HS-5 (cell line): ENCODE measurements around the gene ZNF254.
"Not testable (repeated sequence)": the region's sequence is repeated elsewhere in the genome, so short reads cannot be mapped to it uniquely, and the experiment has no call there.

Experiments used
- DNase-seq: peaks from one replicate; pipeline ENCODE4 v3.0.0-alpha.2; 2012; ENCODE audit warnings: low read depth

Gene ZNF254

DNA sequence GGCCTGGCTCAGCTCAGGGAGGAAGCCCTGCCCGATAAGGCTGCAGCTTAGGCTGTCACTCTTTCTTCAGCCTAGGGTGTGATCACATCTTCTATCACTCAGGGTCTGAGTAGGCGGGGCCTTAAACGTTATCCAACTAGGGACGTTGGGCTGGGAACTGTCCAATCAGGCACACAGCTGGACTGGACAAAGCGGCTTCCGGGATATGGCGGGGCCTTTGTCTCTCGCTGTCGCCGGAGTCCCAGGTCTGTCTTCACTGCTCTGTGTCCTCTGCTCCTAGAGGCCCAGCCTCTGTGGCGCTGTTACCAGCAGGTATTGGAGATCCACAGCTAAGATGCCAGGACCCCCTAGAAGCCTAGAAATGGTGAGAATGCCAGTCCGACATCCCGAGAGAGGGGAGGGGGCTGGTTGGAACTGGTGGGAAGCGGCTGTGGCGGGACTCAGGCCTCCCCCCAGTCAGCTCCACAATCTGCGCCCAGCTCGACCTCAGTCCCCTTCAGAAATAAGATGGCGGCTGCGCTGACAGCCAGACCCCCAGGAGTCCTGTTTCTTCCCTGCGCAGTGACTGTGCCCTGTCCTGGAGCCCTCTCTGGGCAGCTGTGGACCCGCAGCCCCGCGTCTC, at the start of gene ZNF254:
TSS of gene ZNF254 (plus strand) at position 214 of the 622 bp plus-strand sequence. CDS start at position 335, 121 bp downstream.
- DNase-seq: peak; percentile 63

DNA sequence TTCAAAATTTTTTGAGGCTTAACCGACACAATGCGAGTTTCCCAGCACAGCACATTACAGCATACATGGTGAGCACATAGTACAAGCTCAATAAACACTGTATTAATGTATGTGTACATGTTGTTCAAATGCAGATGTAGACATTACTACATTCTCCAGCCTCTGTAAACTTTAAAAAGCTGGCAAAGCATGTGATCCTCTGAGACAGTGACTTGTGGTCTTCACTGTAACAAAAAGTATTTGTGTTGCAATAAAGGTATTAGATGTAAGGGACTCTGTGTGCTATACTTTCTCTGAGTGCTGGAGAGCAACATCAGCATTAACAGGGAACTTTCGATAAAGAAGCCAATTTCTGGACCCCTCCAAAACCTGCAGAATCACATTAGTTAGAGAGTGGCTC, 46.4 kb upstream of the ZNF254 start:
- DNase-seq: no peak

DNA sequence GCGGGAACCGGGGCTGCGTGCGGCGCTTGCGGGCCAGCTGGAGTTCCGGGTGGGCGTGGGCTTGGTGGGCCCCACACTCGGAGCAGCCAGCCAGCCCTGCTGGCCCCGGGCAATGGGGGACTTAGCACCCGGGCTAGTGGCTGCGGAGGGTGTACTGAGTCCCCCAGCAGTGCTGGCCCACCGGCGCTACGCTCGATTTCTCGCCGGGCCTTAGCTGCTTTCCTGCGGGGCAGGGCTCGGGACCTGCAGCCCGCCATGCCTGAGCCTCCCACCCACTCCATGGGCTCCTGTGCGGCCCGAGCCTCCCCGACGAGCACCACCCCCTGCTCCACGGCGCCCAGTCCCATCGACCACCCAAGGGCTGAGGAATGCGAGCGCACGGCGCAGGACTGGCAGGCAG, 45.7 kb upstream of the ZNF254 start:
- not testable (repeated sequence) for DNase-seq

DNA sequence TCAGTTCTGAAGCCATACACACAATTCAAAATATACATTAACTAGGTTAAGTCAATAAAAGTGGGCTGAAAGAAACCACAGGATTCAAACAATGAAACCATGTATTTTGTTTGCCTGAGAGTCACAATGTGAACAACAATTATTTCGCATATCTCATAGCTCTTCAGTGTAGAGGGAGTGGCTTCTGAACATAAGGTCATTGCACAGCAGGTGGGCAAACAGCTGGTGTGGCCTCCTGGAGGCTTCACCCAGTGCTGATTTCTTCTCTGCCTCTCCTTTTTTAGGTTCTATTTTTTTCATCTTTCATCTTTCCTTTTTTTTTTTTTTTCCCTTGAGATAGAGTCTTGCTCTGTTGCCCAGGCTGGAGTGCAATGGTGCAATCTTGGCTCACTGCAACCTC, 40.4 kb upstream of the ZNF254 start:
- DNase-seq: no peak

DNA sequence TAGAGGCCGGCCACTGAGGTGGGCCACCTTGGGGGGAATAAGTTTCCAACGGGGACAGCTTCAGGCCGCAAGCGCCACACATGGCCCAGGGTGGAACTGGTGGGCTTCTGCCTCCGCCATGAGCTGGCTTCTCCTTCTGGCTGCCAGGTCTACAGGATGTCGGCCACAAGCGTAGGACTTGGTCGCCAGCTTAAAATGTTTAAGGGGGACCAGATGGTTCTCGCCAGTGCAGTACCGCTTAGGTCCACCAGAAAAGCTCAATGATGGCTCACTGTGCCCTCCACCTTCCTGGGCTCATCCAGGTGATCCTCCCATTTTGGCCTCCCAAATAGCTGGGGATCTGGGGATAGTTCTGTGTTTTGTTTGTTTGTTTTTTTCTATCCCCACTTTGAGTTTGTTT, 38.7 kb upstream of the ZNF254 start:
- no peak for DNase-seq

DNA sequence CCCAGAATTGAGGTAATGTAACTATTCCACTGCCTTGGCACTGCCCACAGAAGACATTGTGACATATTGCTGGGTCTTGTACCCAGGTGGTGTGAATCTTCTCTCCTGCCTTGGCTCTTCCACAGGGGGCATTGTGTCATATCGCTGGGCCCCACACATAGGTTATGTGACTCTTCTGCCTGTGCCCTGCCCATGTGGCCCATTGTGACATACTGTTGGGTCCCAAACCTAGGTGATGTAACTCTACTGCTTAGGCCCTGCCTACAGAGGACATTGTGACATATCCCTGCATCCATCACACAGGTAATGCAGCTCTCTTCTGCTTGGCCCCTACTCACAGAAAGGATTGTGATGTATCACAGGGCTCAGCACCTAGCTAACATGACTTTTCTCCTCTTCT, 37.5 kb upstream of the ZNF254 start:
- DNase-seq: no peak

DNA sequence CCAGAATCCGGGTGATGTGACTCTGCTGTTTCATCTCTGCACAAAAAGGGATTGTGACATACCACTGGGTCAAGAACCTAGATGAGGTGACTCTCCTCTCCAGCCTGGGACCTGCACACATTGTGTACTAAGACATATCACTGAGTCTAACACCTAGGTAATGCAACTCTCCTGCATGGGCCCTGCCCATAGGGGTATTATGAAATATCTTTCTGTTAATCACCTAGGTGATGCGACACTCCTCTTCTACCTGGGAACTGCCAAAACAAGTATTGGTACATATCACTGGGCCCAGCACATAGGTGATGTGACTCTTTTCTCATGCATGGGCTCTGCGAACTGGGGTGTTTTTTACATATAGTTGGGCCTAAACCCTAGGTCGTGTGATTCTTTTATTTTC, 35.5 kb upstream of the ZNF254 start:
- no peak for DNase-seq

DNA sequence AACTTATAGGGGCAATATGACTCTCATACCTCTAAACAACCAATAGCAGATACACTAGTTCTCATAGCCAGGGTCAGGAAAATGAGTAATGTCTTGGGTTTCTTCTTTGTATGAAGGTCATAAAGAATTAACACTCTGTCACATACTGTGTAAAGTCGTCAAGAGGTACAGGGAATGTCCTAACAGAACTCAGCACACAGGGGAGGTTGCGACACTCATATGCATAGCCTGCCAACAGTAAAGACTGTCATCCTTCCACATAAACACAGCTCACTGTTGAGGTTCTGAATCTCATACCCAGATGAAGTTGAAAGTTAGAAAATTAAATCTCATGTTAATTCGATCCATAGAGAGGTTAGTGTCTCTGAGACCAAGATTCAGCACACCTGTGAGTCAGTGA, 34.2 kb upstream of the ZNF254 start:
- DNase-seq: no peak

DNA sequence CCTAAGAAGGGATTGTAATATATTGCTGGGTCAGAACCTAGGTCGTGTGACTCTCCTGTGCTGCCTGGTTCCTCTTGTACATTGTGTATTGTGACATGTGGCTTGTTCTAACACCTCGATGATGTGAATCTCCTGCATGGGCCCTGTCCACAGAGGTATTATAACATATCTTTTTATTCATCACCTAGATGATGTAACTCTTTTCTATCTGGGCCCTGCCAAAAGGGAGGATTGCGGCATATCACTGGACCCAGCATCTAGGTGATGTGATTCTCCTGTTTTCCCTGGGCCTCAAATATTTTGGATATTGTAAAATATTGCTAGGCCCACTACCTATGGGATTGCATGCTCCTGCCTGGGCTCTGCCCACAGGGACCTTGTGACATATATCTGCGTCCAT, 33.4 kb upstream of the ZNF254 start:
- no peak for DNase-seq

DNA sequence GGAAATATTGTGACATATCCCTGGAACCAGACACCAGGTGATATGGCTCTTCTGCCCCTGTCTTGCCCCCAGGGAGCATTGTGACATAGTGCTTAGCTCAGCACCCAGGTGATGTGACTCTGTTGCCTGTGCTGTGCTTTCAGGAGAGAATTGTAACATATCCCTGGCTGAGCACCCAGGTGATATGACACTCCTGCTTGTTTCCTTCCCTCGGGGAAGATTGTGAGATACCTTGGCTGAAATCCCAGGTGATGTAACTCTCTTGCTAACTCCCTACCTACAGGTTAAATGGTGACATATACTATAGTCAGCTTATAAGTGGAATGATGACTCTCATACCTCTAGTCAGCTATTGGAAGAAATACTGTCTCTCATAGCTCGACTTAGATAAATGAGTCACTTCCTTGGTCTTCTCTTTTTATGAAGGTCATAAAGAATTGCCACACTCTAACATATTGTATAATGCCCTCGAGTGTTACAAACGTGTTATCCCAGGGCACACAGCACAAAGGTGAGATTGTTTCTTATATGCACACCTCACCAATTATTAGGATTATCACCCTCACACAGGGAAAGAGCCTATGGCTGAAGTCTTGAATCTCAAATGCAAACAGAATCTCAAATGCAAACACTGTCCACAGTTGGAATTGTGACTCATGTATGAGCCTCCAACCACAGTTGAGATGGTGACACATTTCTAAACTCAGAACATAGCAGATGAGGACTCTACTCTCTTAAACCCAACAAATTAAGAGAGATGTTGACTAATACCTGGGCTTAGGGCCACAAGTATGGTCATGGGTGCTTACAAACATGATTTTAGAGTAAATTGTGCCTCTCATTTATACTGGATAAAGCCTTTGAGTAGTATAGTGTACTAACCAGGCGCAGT, 32.7 kb upstream of the ZNF254 start:
- DNase-seq: peak; percentile 84

DNA sequence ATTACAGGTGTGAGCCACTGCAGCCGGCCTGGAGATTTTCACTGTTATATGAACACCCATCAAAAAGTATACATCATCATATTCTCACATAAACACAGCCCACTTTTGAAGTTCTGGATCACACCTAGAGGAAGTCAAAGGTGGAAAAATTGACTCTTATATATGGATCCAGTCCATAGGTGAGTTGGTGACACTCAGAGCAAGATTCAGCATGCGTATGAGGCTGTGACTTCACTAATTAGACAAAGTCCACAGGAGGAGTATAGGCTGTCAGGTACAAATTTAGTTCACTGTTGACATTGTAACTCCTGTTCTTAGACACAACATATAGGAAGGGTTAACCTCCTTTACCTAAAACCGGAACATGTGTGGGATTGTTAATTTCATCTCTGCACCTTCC, 31.4 kb upstream of the ZNF254 start:
- no peak for DNase-seq

DNA sequence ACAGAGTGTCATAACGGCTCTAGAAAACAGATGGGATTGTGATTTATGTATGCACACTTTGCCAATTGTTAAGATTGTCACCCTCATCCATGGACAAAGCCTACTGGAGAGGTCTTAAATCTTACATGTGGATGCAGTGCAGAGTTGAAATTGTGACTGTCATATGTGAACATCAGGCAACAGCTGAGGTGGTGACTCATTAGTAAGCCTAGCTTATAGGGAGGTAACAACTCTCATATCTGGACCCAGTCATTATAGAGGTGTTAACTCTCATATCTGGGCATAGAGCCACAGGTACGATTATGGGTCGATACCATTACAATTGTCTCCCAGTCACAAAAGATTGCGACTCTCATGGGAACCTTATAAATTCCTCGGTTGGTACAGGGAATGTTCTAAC, 29.8 kb upstream of the ZNF254 start:
- DNase-seq: no peak

DNA sequence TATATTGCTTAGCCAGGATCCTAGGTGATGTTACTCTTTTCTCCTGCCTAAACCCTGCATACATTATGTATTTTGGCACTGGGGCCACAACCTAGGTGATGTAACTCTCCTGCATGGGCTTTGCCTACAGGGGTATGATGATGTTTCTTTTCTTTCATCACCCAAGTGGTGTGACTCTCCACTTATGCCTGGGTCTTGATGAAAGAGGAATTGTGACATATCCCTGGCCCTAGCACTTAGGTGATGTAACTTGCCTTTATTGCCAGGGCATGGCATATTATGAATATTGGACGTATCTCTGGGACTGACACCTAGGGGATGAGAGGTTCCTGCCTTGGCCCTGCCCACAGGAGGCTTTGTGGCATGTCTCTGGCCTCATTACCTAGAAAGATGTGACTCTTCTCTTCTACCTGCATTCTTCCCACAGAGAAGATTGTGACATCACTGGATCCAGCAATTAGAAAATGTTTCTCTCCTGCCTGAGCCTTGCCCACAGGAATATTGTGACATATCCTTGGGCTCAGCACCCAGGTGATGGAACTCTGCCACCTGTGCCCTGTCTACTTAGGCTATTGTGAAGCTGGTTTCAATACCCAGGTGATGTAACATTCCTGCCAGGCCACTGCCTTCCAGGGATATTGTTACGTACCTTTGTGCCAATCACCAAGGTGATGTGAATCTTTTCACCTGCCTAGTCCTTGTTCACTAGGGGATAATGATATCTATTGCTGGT, 27.3 kb upstream of the ZNF254 start:
- no peak for DNase-seq

DNA sequence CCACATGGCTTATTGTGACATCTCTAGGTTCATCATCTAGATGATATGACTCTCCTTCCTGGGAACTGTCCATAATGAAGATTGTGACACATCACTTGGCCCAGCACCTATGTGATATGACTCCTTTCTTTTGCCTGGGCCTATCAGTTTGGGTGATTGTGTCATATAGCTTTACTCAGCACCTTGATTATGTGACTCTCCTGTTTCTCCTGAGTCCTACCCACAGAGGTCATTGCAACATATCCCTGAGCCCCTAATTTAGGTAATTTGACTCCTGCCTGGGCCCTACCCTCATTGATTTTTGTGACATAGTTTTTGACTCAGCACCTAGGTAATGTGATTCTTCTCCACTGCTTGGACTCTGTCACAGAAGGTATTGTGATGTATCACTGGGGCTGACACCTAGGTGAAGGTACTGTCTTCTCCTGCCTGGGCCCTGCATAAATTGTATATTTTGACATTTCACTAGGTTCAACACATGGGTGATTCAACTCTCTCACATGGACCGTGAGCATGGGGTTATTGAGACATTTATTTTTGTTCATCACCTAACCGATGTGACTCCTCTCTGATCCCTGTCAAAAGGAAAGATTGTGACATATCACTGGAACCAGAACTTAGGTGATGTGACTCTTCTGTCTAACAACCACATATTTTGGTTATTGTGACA, 26.2 kb upstream of the ZNF254 start:
- no peak for DNase-seq

DNA sequence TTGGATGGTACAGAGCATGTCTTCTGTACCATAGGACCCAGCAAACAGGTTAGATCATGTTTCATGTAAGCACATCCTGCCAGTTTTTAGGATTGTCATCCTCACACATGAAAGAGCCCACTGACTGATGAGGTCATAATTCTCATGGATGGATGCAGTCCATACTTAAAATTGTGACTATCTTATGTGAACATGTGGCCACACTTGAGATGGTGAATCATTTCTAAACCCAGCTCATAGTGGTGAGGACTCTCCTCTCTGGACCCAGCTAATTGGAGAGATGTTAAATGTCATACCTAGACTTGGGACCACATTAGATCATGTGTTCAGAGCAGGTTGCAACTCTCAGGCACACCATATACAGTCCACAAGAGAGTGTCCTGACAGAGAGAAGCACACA, 24.8 kb upstream of the ZNF254 start:
- DNase-seq: no peak

DNA sequence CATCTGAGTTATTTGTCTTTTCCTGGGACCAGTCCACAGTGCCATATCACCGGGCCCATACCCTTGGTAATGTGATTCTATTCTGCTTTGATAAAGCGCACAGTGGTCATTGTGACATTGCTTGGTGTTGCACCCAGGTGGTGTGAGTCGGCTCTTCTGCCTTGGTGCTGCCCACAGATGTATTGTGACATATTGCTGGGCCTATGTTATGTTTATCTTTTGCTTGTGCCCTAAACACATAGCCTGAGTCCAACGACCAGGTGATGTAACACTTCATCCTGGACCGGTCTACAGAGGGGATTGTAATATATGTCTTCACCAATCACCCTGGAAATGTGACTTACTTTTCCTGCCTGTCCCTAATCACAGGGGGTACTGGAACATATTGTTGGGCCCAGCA, 23.7 kb upstream of the ZNF254 start:
- DNase-seq: no peak

DNA sequence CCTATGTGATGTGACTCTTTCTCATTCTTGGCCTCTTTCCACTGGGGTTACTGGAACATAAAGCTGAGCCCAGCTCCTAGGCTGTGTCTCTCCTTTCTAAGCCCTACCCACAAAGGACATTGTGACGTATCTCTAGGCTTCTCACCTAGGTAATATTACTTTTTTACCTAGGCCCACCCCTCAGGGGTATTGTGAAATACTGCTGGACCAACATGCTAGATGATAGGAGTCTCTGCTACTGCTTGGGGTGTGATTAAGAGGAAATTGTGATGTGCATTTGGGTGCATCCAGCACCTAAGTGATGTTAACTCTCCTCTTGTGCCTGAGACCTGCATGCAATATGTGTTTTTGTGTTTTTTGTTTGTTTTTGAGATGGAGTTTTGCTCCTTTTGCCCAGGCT, 22.8 kb upstream of the ZNF254 start:
- no peak for DNase-seq

DNA sequence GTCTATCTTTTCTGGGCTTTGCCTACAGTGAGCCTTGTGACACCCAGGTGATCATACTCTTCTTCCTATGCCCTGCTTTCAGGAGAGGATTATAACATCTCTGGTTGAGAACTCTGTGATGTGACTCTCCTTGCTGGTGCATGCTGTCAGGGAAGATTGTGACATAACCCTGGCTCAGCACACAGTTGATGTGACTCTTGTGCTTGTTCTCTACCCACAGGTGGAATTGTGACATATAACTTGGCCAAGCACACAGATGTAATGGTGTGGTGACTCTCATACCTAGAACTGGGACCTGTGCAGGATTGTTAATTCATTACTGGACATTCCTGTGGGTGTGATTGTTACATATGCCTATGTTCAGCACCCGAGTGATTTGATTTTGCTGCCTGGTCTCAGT, 21.7 kb upstream of the ZNF254 start:
- no peak for DNase-seq

DNA sequence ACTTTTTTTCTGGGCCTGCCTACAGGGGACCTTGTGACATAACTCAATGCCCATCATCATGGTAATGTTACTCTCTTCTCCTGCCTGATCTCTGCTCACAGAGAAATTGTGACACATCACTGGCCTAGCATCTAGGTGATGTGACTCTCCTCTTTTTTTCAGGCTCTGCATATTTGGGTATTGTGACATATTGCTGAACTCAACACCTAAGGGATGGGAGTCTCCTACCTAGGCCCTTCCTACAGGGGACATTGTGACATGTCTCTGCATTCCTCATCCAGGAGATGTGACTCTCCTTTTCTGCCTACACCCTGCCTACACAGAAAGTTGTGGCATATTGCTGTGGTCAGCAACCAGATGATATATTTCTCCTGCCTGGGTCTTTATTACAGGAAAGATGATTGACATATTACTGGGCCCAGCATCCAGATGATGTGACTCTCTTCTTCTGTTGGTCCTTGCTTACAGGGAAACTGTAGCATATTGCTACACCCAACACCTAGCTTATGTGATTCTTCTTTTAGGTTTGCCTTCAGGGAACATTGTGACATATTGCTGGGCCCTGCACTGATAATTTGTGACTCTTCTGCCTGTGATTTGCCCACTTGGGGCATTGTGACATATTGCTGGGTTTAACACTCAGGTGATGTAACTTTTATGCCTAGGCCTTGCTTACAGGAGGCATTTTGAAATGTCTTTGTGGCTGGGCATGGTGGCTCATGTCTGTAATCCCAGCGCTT, 21.0 kb upstream of the ZNF254 start:
- no peak for DNase-seq

DNA sequence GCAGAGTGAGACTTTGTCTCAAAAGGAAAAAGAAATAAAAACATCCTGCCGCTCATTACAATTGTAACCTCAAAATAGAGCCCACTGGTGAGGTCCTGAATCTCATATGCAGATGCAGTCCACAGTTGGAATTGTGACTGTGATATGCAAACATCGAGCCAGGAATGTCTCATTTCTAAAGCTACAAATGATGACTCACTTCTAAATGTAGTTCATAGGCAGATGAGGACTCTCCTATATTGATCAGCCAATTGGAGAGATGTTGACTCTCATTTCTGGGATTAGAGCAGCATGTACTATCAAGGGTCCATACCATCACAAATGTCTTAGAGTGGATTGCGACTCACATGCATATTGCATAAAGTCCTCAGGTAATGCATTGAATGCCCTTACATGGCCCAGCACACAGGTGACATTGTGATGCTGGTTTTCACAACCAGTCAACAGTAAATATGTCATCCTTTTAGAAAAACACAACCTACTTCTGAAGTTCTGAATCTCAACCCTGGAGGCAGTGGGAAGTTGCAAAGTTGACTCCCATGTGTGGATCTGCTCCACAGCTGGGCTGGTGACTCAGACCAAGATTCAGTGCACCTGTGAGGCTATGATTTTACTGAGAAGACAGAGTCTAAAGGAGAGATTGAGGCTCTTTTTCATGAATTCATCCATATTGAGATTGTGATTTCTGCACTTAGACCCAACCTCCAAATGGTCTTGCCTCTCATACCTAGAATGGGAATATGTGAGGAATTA, 16.9 kb upstream of the ZNF254 start:
- DNase-seq: no peak

DNA sequence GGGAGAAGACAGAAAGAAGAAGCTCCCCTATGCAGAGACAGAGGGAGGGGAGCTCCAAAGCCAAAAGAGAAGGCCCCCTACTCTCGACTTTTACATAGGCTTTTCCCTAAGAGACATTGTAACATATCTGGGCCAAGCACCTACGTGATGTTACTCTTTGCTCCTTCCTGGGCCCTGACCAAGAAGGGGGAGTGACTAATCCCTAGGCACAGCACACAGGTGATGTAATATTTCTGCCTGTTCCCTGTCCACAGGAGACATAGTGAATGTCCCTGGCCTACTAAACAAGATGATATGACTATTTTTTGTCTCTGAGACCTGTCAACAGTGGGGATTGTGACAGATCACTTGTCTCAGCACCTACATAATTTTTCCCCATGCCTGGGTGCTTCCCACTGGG, 15.9 kb upstream of the ZNF254 start:
- no peak for DNase-seq
